ENCODE results near the gene CNPY1.

The CNPY1 gene

DNA sequence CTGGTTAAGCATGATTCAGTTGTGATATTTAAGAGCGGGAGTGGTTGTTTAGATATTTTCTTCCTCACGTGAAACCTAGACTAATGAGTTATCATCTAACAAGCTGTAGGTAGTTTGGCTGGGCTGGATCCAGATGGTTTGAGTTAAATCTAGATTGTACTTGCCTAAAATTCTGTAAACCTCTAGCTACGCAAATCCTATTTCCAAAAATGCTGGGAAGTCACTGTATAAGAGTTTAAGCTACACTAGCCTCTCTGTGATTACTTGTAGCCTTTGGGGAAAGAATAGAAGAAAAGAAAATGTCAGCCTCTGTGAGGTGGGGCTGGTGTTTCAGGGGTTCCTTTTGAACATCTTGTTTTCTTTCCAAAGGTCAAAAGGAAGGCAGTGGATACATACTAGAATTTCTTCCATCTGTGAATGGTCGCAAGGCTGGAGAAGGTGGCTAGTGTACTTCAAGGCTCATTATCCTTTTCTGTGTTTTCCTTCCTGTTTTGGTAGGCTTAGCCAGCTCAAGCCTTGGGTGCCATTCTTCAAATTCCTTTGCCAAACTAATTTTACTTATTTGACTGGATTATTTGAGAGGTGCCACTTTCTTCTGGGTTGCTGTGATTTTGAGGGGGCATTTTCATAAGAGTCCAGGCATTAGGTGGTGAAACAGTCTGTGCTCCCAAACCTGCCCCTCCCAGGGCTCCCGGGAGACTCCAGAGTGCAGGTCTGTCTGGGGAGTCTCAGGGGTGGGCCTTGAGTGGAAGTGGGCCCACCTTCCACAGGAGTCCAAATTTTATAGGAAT lies 93.7 kb downstream of the CNPY1 start:
- DNase-seq: no peak

DNA sequence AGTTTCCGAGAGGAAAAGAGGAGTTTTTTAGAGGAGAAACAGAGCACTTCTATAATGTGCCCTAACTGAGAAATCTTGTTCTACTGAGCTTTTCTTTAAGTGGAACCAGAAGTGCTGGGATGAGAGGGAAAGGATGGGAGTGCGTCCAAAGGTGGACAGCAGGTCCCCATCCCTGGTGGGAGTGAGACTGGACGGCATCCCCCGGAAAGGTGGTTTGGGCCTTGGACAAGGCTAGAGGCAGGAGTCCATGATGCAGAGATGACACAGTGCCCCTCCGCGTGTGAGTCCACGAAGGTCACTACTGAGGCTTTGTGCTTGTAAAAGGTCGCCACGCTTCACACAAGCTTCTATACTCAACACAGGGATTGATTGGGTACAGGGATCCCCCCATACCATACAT lies 94.5 kb downstream of the CNPY1 start:
- DNase-seq: no peak
